GM19238 (cell line): ENCODE data around the gene RPA1.

Experiments
- DNase-seq: peaks from one replicate; pipeline ENCODE4 v3.0.0; 2011; ENCODE audit warnings: low spot score; ENCODE audit not compliant: insufficient read length

RPA1 gene

DNA sequence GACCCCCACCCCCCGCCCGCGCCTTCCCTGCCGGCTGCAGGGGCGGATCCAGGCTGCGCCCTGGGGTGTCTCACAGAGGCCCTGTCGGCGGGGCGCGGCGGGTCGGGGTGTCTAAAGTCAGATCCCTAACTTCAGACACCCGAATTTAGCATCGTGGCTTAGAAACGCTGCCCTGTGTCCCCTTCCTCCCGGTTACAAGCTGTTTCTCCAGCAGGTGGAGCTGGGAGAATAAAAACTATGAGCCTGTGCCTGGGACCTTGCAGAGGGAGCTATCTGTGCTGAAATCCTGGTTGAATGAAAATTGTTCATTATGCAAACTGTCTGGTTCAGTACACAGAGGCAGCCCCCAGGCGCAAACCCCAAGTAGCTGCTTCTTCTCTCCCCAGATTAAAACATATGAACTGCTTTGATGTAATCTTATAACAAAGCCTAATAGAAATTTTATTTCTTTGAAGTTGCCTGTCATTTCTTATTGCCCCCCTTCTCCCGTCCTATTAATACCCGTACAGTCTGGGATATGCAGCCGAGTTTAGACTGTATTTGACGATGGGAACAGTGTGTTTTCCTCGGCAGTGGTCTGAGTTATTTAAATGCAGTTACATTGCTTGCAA, 79.0 kb downstream of the RPA1 start:
- DNase-seq: no peak

DNA sequence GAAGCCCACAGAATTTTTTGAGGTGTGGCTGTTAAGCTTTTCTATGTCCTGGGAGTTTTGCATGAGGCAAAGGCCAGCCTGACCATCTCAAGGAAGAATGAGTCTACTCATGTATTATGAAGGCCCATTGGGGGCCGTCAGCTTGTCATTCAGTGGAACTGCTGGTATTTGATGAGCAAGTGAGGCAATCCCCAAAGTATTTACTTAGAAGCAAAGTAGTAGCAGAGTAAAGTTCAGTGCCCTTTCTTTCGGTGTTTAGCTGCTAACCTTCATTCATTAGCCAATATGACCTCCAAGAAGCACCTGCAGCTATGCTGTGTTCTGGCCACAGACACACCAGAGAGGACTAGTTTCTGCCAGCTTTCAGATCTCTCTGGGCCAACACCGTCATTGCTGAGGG, 80.2 kb downstream of the RPA1 start:
- no peak for DNase-seq

DNA sequence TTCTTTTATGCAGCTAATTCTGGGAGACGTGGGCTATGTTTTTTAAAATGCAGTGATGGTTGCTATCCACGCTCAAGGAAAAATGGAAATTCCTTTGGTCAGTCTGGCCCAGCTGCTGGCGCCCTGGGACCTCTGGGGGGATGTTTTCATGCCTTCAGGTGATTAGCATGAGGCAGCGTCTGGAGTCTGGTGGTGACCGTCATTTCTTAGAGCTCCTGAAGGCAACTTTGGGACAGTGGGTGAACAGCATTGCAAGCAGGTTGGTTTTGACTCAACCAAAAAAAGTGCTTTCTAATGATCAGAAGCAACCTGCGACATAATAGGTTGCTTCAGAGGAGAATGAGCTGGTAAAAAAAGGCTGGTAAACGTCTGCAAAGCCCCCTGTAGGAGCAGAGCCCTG, 82.3 kb downstream of the RPA1 start:
- no peak for DNase-seq

- no peak for DNase-seq
These were observed 83.9 kb downstream of the RPA1 start for GRCh38 chr17:1913702-1914101.

DNA sequence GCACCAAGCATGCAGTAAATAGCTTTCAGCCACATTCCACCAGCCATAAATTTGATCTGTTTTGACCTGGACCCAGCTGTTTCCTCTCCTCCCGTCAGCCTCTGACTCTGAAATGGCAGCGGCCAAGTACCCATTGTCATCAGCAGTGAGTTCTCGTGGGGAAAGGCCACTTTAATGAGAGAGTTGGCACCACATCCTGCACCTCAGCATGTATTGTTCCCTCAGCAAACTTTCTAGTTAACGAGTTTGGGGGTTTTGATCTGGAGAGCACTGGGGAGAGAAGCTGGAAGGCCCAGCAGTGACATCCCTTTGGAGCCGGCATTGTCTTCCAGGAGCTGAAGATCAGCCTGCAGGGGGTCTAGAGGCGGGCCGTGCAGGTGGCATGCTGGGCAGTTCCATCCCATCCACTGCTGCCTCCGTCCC, 84.9 kb downstream of the RPA1 start:
- DNase-seq: no peak

GRCh38 chr17:1915889-1916288, 86.1 kb downstream of the RPA1 start:
- no peak for DNase-seq

- no peak for DNase-seq
These were observed 86.5 kb downstream of the RPA1 start for GRCh38 chr17:1916316-1916715.

DNA sequence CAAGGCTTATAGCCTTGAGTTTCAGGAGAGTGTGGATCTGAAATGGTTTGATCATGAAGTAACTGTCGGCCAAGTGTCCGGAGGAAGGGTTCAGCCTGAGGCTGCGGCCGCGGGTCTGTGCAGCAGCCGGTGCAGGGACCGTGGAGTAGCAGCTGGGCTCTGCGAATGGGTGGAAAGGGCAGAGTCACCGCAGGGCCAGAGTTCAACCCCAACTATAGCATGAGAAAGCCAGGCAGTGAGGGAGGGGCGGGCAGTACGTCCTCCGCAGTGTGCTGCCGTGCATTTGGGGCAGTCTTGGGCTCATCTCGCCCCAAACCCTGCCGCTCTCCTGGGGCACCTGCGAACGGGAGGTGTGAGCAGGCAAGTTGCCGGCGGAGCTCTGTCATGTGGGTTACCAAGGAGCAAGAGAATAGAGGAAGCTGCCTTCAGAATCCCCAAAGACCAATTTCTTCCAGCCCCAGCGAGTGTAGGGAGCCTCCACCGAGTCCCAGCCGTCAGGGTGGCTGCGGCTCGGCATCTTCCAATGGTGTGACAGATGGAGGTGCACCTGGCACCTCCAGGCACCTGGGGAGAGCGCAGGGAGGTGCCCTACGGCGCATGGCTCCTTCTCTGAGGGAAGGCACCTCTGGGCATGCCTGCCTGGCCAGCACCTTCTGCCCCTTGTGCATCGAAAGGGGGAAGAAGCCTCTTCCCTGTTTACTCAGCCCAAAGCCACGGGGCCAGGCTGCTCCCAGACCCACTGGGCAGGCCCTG, 87.3 kb downstream of the RPA1 start:
- no peak for DNase-seq

DNA sequence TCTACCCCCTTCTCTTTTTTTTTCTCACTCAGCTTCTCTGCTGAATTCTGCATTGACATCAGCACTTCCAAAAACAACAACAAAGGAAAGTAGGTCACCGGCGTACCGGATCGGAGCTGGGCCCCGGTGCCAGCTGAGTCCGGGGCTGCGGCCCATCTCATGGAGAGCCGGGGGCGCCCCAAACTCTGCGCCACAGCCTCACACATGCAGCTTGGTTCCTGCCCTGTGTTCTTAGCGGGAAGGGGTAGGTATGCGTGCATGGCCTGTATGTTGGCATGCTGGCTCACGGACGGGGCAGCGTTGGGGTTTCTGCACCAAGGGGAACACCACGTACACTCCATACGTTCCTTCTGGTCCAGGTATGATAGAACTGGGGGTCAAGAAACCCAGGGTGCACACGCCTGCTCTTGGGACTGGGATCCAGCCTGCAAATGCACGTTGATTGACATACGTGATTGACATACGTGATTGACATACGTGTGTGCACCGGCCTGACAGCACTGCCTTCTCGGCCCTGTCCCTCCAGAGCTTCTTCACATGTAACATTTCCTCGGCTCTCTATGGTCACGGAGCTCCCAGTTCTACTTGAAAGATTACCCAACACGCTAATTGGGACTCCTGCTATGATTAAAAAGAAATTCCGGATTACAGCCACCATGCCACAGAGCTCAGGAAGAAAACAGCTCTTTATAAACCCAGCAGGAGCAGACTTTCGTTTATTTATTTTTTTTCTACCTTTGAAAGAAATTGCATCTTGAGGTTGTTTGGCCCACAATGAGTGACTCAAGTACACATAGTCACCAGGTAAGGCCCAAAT, 88.7 kb downstream of the RPA1 start:
- DNase-seq: no peak

DNA sequence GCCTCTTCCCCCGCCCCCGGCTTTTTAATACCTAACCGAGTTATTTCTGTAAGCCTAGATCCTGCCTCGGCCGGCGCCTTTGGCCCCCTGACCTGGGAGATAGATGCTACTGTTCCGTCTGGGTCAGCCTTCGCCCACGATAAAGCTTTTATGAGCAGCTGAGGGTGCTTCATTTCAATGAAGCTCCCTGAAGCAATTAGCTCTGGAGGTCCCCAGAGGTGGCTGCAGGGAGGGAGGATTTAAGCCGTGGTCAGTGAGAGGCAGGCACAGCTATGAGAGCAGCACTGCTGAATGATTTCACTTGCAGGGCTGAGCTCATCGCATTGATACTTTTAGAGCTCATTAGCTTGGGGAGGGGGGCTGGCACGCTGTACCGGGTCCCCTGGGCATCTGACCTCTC, 89.4 kb downstream of the RPA1 start:
- DNase-seq: no peak

DNA sequence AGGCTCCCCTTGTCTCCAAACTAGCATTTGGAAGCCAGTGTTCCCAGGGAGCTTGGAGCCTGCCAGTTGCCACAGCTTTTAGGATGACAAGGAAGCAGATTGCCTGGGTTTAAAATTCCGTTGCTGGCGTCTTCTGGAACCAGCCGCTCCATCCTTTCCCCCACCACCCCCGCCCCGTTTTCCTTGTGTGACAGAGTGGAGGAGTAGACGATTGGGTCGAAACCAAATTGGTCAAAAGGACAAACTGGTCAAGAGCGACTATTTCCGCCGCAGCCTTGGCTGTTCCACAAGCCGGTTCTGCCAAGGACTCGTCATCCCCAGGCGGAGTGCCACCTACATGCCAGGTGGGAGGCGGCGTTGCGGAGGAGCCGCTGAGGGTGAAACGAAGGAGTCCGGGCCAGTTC, 91.1 kb downstream of the RPA1 start:
- DNase-seq: no peak

GRCh38 chr17:1928976-1929375, 99.2 kb downstream of the RPA1 start:
- no peak for DNase-seq

GRCh38 chr17:1930337-1930645, 100.5 kb downstream of the RPA1 start:
- DNase-seq: no peak

DNA sequence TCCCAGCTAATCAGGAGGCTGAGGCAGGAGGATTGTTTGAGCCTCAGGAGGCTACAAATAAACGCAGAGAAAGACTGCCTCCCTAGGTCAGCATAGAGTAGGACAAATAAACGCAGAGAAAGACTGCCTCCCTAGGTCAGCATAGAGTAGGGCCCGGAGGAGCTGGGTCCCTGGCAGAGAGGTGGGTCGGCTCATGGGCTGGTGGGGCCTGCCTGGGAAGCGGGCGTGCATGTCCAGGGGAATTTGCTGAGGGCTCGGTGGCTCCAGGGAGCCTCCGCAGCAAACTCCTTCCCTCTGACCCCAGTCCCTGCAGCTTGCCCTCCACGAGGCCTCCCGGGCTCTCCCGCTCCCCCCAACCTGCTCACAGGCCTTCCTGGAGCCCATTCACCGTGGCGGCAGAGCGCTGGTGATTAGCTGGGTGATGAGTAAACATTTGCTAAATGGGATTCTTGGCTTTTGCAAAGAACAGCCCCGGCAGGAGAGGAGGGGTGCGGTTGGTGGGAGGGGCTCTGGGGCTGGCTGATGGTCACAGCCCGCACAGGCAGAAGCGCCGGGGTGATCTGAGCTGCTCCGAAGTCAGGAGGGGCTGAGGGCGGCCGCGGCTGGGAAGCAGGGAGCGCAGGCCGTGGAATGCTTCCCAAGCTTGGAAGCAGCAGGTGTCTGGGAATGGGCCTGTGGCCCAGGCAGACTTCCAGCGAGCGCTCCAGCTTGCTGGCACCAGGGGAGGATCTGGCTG, 102.2 kb downstream of the RPA1 start:
- DNase-seq: no peak

GRCh38 chr17:1933875-1934715, 104.3 kb downstream of the RPA1 start:
- no peak for DNase-seq

- no peak for DNase-seq
These were observed 105.1 kb downstream of the RPA1 start for GRCh38 chr17:1934901-1935300.

DNA sequence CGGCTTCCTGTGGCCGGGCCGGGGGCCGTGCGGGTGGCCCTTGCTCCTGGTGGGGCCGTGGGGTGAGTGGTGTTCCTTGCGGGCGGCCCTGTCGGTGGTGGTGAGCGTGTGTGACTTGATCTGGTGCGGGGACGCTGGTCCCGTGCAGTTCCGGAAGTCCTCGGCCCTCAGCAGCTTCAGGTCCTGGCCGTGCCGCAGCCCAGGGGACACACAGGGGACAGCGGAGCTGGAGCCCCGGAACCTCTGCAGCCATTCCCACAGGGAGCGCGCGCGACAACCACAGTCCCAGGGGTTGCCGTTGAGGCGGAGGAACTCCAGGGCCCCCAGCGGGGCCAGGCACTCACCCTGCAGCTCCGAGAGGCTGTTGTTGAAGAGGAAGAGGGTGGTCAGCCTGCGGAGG, 107.0 kb downstream of the RPA1 start:
- DNase-seq: no peak

DNA sequence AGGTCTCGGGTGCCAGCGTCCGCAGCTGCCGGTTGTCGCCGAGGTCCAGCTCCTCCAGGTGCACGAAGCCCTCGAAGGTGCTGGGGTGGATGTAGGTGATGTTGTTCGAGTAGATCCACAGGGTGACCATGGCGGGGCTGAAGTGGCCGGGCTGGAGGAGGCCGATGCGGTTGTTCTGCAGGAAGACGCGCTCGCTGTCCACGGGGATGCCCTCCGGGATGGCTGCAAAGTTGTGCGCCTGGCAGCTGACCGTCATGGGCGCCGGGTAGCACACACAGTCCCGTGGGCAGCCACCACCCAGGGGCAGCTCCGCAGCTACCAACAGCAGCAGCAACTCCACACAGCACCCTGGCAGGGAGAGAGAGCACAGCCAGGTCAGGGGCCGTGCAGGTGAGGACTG, 107.7 kb downstream of the RPA1 start:
- DNase-seq: no peak

GRCh38 chr17:1939981-1940809, 110.4 kb downstream of the RPA1 start:
- no peak for DNase-seq

DNA sequence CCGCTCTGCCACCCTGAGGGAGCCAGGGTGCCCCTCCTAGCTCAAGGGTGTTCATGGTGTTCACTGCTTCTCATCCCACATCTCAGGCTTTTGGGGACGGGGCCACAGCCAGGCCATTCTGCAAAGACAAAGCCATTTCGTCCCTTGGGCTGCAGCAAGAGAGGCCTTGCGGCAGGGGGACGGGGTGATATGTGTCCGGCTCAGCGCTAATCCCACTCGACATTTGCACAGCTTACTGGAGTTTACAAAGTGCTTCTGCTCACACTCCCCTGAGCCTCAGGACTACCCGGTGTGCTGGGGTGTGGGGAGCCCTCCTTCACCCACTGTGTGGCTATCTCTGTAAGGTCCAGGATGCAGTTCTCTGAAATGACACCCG, 111.0 kb downstream of the RPA1 start:
- no peak for DNase-seq
